ENCODE measurements around the gene TRIP13.

GRCh38 chr5:966345-966710, 73.6 kb downstream of the TRIP13 start:
- TF ChIP-seq, protein P1, sequence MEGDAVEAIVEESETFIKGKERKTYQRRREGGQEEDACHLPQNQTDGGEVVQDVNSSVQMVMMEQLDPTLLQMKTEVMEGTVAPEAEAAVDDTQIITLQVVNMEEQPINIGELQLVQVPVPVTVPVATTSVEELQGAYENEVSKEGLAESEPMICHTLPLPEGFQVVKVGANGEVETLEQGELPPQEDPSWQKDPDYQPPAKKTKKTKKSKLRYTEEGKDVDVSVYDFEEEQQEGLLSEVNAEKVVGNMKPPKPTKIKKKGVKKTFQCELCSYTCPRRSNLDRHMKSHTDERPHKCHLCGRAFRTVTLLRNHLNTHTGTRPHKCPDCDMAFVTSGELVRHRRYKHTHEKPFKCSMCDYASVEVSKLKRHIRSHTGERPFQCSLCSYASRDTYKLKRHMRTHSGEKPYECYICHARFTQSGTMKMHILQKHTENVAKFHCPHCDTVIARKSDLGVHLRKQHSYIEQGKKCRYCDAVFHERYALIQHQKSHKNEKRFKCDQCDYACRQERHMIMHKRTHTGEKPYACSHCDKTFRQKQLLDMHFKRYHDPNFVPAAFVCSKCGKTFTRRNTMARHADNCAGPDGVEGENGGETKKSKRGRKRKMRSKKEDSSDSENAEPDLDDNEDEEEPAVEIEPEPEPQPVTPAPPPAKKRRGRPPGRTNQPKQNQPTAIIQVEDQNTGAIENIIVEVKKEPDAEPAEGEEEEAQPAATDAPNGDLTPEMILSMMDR (IDR thresholded peaks at IDR 0.05), result no peak
- TF ChIP-seq ZFX (IDR thresholded peaks at IDR 0.05; ENCODE audit: borderline replicate concordance), result no peak

All from 22Rv1 (cell line).